Activated gamma-delta T cell (primary cell): ENCODE data around the gene SRL.
A peak's percentile ranks its signal among the peaks of the same experiment; 100 is the strongest.

Source experiments
- DNase-seq: peaks from one replicate; lab custom pipeline; 2025; lab: John Stamatoyannopoulos, UW
- total RNA-seq, 2 donors: gene quantifications; one replicate each; lab custom pipeline; 2026; lab: John Stamatoyannopoulos, UW

SRL gene
- total RNA-seq, result 0.04 to 0.31 reads per million in 2 donors

- no peak for DNase-seq
These were observed at the start of gene SRL for GRCh38 chr16:4241928-4242283. Gene SRL, minus strand, starts transcription at chr16:4242080. Its CDS starts 13 bp downstream, at chr16:4242067.

- no peak for DNase-seq
These were observed 48.5 kb upstream of the SRL start for GRCh38 chr16:4290236-4290830.

GRCh38 chr16:4288148-4288921 is 46.5 kb upstream of the SRL start:
- peak; percentile 55 for DNase-seq

- DNase-seq, result no peak
These were observed 43.3 kb upstream of the SRL start for GRCh38 chr16:4285167-4285566.

GRCh38 chr16:4283939-4284338 is 42.1 kb upstream of the SRL start:
- DNase-seq, result no peak

- DNase-seq, result no peak
These were observed 41.6 kb upstream of the SRL start for GRCh38 chr16:4283441-4283840.

- DNase-seq, result no peak
These were observed 38.7 kb upstream of the SRL start for GRCh38 chr16:4280625-4281024.

- DNase-seq, result no peak
These were observed 36.2 kb upstream of the SRL start for GRCh38 chr16:4277987-4278513.

- DNase-seq, result no peak
These were observed 34.0 kb upstream of the SRL start for GRCh38 chr16:4275861-4276260.

- no peak for DNase-seq
These were observed 32.0 kb upstream of the SRL start for GRCh38 chr16:4273858-4274311.

GRCh38 chr16:4272114-4272956 is 30.5 kb upstream of the SRL start:
- DNase-seq, result no peak

GRCh38 chr16:4271176-4272113 is 29.6 kb upstream of the SRL start:
- DNase-seq, result peak; percentile 81

- DNase-seq, result no peak
These were observed 28.7 kb upstream of the SRL start for GRCh38 chr16:4270595-4270994.

GRCh38 chr16:4270091-4270490 is 28.2 kb upstream of the SRL start:
- DNase-seq, result no peak

- DNase-seq, result no peak
These were observed 24.5 kb upstream of the SRL start for GRCh38 chr16:4266372-4266771.

GRCh38 chr16:4265676-4266075 is 23.8 kb upstream of the SRL start:
- DNase-seq, result no peak

- DNase-seq, result no peak
These were observed 22.7 kb upstream of the SRL start for GRCh38 chr16:4264546-4264945.

- DNase-seq, result no peak
These were observed 21.9 kb upstream of the SRL start for GRCh38 chr16:4263504-4264436.

- no peak for DNase-seq
These were observed 20.5 kb upstream of the SRL start for GRCh38 chr16:4262303-4262835.
